HUES64 (cell line): ENCODE measurements around the gene MAPK1IP1L.
"Not testable (repeated sequence)": the region's sequence is repeated elsewhere in the genome, so short reads cannot be mapped to it uniquely, and the experiment has no call there.

Experiments used
- H3K27ac ChIP-seq: 2 replicates; pipeline ENCODE4 v1.7.0; 2013; ENCODE audit warnings: low read depth, low read length, inconsistent platforms
- H3K27me3 ChIP-seq: 2 replicates; pipeline ENCODE4 v1.6.1; 2013; ENCODE audit warnings: mild to moderate bottlenecking, low read length; ENCODE audit not compliant: insufficient read depth
- H3K36me3 ChIP-seq: 2 replicates; pipeline ENCODE4 v1.6.1; 2013; ENCODE audit warnings: mild to moderate bottlenecking, low read length; ENCODE audit not compliant: insufficient read depth
- H3K4me1 ChIP-seq: 2 replicates; pipeline ENCODE4 v1.6.1; 2013; ENCODE audit warnings: mild to moderate bottlenecking, low read length, moderate library complexity; ENCODE audit not compliant: insufficient read depth
- H3K4me3 ChIP-seq: 2 replicates; pipeline ENCODE4 v1.5.1; 2013; ENCODE audit warnings: mild to moderate bottlenecking, low read length, moderate library complexity
- H3K9ac ChIP-seq: 2 replicates; pipeline ENCODE4 v1.6.1; 2013; ENCODE audit warnings: mild to moderate bottlenecking, low read depth, low read length
- H3K9me3 ChIP-seq: 2 replicates; pipeline ENCODE4 v1.6.1; 2013; ENCODE audit warnings: low read depth, low read length; ENCODE audit not compliant: insufficient read depth
- WGBS: fragments of 150-250, 120-280 bp; methylation state at CpG from one replicate; pipeline ENCODE4 v1.1.7; 2013; ENCODE audit warnings: missing lambda C conversion rate; 5-methylcytosine and 5-hydroxymethylcytosine counted together

Gene MAPK1IP1L

GRCh38 chr14:55054098-55054497 is 2.7 kb downstream of the MAPK1IP1L start:
- 93% methylated on average over 13 of the region's 13 CpGs for WGBS
- Histone ChIP-seq H3K9ac (no peak overlapping the region), H3K27ac (no peak overlapping the region), H3K27me3 (no peaks in the 10 kb centered on the region), H3K4me3 (no peak overlapping the region), H3K9me3 (no peaks in the 10 kb centered on the region), H3K4me1 (peaks cover 22% of the 10 kb centered on the region), H3K36me3 (peaks cover 55% of the 10 kb centered on the region)

- H3K36me3 ChIP-seq: peaks cover 89% of the 10 kb centered on the region
Observed at GRCh38 chr14:55057919-55058318, 6.5 kb downstream of the MAPK1IP1L start.

GRCh38 chr14:55059333-55059732 is 7.9 kb downstream of the MAPK1IP1L start:
- no peaks in the 10 kb centered on the region for H3K9me3 ChIP-seq
- 0 out of 2 replicates have a peak, but pooled peaks cover 4% of the 10 kb centered on the region for H3K4me1 ChIP-seq
- no peaks in the 10 kb centered on the region for H3K27me3 ChIP-seq
- WGBS: 96% methylated on average over 5 of the region's 5 CpGs
- peaks cover 90% of the 10 kb centered on the region for H3K36me3 ChIP-seq
- H3K27ac ChIP-seq: no peak overlapping the region
- no peak overlapping the region for H3K4me3 ChIP-seq
- no peak overlapping the region for H3K9ac ChIP-seq

More at GRCh38 chr14:55057919-55058318, 6.5 kb downstream of the MAPK1IP1L start:
- Histone ChIP-seq H3K27me3 (no peaks in the 10 kb centered on the region), H3K9ac (no peak overlapping the region), H3K4me3 (no peak overlapping the region), H3K9me3 (no peaks in the 10 kb centered on the region), H3K27ac (no peak overlapping the region), H3K4me1 (peaks cover 15% of the 10 kb centered on the region)
- 92% methylated on average over 5 of the region's 5 CpGs for WGBS

- WGBS: 96% methylated on average over 11 of the region's 11 CpGs
- Histone ChIP-seq H3K9ac (no peak overlapping the region), H3K4me3 (no peak overlapping the region), H3K36me3 (peaks cover 84% of the 10 kb centered on the region), H3K4me1 (no peaks in the 10 kb centered on the region), H3K9me3 (no peaks in the 10 kb centered on the region), H3K27me3 (no peaks in the 10 kb centered on the region), H3K27ac (no peak overlapping the region)
Observed at GRCh38 chr14:55062517-55063351, 11.3 kb downstream of the MAPK1IP1L start.

- WGBS: 100% methylated on average over 1 of the region's 2 CpGs
- H3K27me3 ChIP-seq: not testable (repeated sequence)
Observed at GRCh38 chr14:55064896-55065295, 13.4 kb downstream of the MAPK1IP1L start.

GRCh38 chr14:55065411-55065810 is 14.0 kb downstream of the MAPK1IP1L start:
- Histone ChIP-seq H3K9ac (no peak overlapping the region), H3K4me1 (no peaks in the 10 kb centered on the region), H3K27me3 (no peaks in the 10 kb centered on the region), H3K9me3 (no peaks in the 10 kb centered on the region), H3K36me3 (peaks cover 63% of the 10 kb centered on the region), H3K27ac (no peak overlapping the region), H3K4me3 (no peak overlapping the region)
- WGBS: 94% methylated on average over 2 of the region's 2 CpGs

More at GRCh38 chr14:55064896-55065295, 13.4 kb downstream of the MAPK1IP1L start:
- not testable (repeated sequence) for H3K4me3 ChIP-seq, H3K27ac ChIP-seq, H3K9ac ChIP-seq, H3K4me1 ChIP-seq, H3K9me3 ChIP-seq
- peaks cover 65% of the 10 kb centered on the region for H3K36me3 ChIP-seq

GRCh38 chr14:55066223-55066622 is 14.8 kb downstream of the MAPK1IP1L start:
- H3K4me1 ChIP-seq: no peaks in the 10 kb centered on the region
- H3K9me3 ChIP-seq: no peaks in the 10 kb centered on the region
- H3K27ac ChIP-seq: no peak overlapping the region
- no peaks in the 10 kb centered on the region for H3K27me3 ChIP-seq
- 100% methylated on average over 1 of the region's 1 CpG for WGBS
- no peak overlapping the region for H3K4me3 ChIP-seq
- H3K36me3 ChIP-seq: peaks cover 55% of the 10 kb centered on the region
- H3K9ac ChIP-seq: no peak overlapping the region

GRCh38 chr14:55070981-55071411 is 19.5 kb downstream of the MAPK1IP1L start:
- H3K27ac ChIP-seq: no peak overlapping the region
- no peaks in the 10 kb centered on the region for H3K27me3 ChIP-seq
- WGBS: 95% methylated on average over 4 of the region's 4 CpGs
- no peak overlapping the region for H3K4me3 ChIP-seq
- no peak overlapping the region for H3K9ac ChIP-seq
- no peaks in the 10 kb centered on the region for H3K9me3 ChIP-seq
- H3K4me1 ChIP-seq: peaks cover 11% of the 10 kb centered on the region
- peaks cover 7% of the 10 kb centered on the region for H3K36me3 ChIP-seq

- Histone ChIP-seq H3K9me3 (no peaks in the 10 kb centered on the region), H3K36me3 (no peaks in the 10 kb centered on the region; the same call in 1 of the 2 replicates), H3K27me3 (no peaks in the 10 kb centered on the region), H3K4me3 (no peak overlapping the region), H3K4me1 (peaks cover 11% of the 10 kb centered on the region), H3K9ac (no peak overlapping the region), H3K27ac (no peak overlapping the region)
- WGBS: 75% methylated on average over 10 of the region's 10 CpGs
Observed at GRCh38 chr14:55071870-55072640, 20.6 kb downstream of the MAPK1IP1L start.

GRCh38 chr14:55073856-55074255 is 22.4 kb downstream of the MAPK1IP1L start:
- Histone ChIP-seq H3K4me3 (no peak overlapping the region), H3K27ac (no peak overlapping the region), H3K9me3 (no peaks in the 10 kb centered on the region), H3K9ac (no peak overlapping the region), H3K36me3 (no peaks in the 10 kb centered on the region), H3K27me3 (no peaks in the 10 kb centered on the region), H3K4me1 (peaks cover 11% of the 10 kb centered on the region)
- 97% methylated on average over 2 of the region's 2 CpGs for WGBS

- Histone ChIP-seq H3K4me3 (no peak overlapping the region), H3K9me3 (no peaks in the 10 kb centered on the region), H3K27ac (no peak overlapping the region), H3K36me3 (no peaks in the 10 kb centered on the region), H3K4me1 (peaks cover 11% of the 10 kb centered on the region), H3K27me3 (no peaks in the 10 kb centered on the region), H3K9ac (no peak overlapping the region)
- whole genome bisulfite sequencing: 57% methylated on average over 5 of the region's 5 CpGs
Observed at GRCh38 chr14:55074662-55075061, 23.2 kb downstream of the MAPK1IP1L start.
